OCI-LY7 (cell line): ENCODE results near the gene NR5A2. TPM values are rescaled to one million over a fixed set of nuclear protein-coding genes. Genes with fewer than 3 reads are reported as not detected.

Source experiments
- BruUV-seq: library from RNA; stranded (reverse); fragments of 400-500 nt; replicated peaks from 2 replicates; lab custom pipeline; 2021; lab: Mats Ljungman, UMichigan
- CTCF ChIA-PET: fragments of 300-600 bp; sonication (Branson Sonifier 250); formaldehyde crosslinking; loops from one replicate; lab custom pipeline; 2022; ENCODE audit warnings: antibody characterized with exemption; ENCODE audit not compliant: unreplicated experiment; lab: Charles Lee
- POLR2A ChIA-PET: fragments of 300-600 bp; sonication (Branson Sonifier 250); formaldehyde crosslinking; loops from one replicate; lab custom pipeline; 2022; ENCODE audit warnings: antibody characterized with exemption; lab: Charles Lee
- DNase-seq: peaks from one replicate; pipeline ENCODE4 v3.0.0-alpha.2; 2015; ENCODE audit warnings: low spot score
- H2AFZ ChIP-seq: fragments of 200-600 bp; sonication (generic), shearing (Covaris generic); 2 replicates; pipeline ENCODE4 v1.6.1; 2014; ENCODE audit warnings: mild to moderate bottlenecking, antibody characterized with exemption, low read length, moderate library complexity
- H3K27ac ChIP-seq: fragments of 200-600 bp; sonication (generic); 2 replicates; pipeline ENCODE4 v1.5.1; 2014; ENCODE audit warnings: mixed run types, low read depth, mild to moderate bottlenecking, moderate library complexity, low read length, inconsistent platforms; ENCODE audit not compliant: poor library complexity, severe bottlenecking
- H3K36me3 ChIP-seq: fragments of 200-600 bp; sonication (generic); 2 replicates; pipeline ENCODE4 v1.6.1; 2014; ENCODE audit warnings: mild to moderate bottlenecking, antibody characterized with exemption, low read length, moderate library complexity, mixed read lengths; ENCODE audit not compliant: insufficient read depth
- H3K4me1 ChIP-seq: fragments of 200-600 bp; sonication (generic); 2 replicates; pipeline ENCODE4 v1.5.1; 2014; ENCODE audit warnings: mild to moderate bottlenecking, low read length; ENCODE audit not compliant: insufficient read depth, poor library complexity, severe bottlenecking
- H3K4me2 ChIP-seq: fragments of 200-600 bp; sonication (generic); 2 replicates; pipeline ENCODE4 v1.6.1; 2014; ENCODE audit warnings: mild to moderate bottlenecking, low read length
- H3K4me3 ChIP-seq: fragments of 200-600 bp; sonication (generic); 2 replicates; pipeline ENCODE4 v1.5.1; 2014; ENCODE audit warnings: mild to moderate bottlenecking, low read depth, low read length; ENCODE audit not compliant: poor library complexity, severe bottlenecking
- H3K79me2 ChIP-seq: fragments of 200-600 bp; sonication (generic); 2 replicates; pipeline ENCODE4 v1.6.1; 2016; ENCODE audit warnings: low read depth, mild to moderate bottlenecking, low read length, moderate library complexity, mixed read lengths; ENCODE audit not compliant: insufficient read depth
- H3K9me2 ChIP-seq: fragments of 200-600 bp; sonication (generic); 2 replicates; pipeline ENCODE4 v1.6.1; 2016; ENCODE audit warnings: mild to moderate bottlenecking, low read length, mixed read lengths; ENCODE audit not compliant: insufficient read depth
- H3K9me3 ChIP-seq: fragments of 200-600 bp; sonication (generic); 2 replicates; pipeline ENCODE4 v1.6.1; 2014; ENCODE audit warnings: mild to moderate bottlenecking, mixed run types, low read length, mixed read lengths
- H4K20me1 ChIP-seq: fragments of 200-600 bp; sonication (generic); 2 replicates; pipeline ENCODE4 v1.6.1; 2014; ENCODE audit warnings: mild to moderate bottlenecking, antibody characterized with exemption, low read length, moderate library complexity, mixed read lengths; ENCODE audit not compliant: insufficient read depth
- EZH2phosphoT487 ChIP-seq: fragments of 200-600 bp; sonication (generic); IDR thresholded peaks from 2 replicates; pipeline ENCODE4 v1.6.1; 2018; ENCODE audit warnings: low read depth, borderline replicate concordance, mild to moderate bottlenecking, mixed run types, antibody characterized with exemption, low read length, moderate library complexity, mixed read lengths
- intact Hi-C: fragments of 100-400 bp; cut with micrococcal nuclease; formaldehyde crosslinking; loops from one replicate; pipeline ENCODE4 v1.10.0; 2022; ENCODE audit not compliant: unreplicated experiment
- total RNA-seq, 2 experiments: library from RNA; depleted of rRNA in 1 of 2; stranded (reverse); fragments of >200 nt in 1 of 2; shearing (Covaris generic) in 1 of 2; gene quantifications; 2 replicates each; pipeline ENCODE4 v1.2.3, GENCODE V29; 2014 to 2022
- TF ChIP-seq, protein P1 (sequence below): fragments of 200-600 bp; sonication (generic); conservative IDR thresholded peaks from 2 replicates; pipeline ENCODE4 v1.5.1; 2014; ENCODE audit warnings: mild to moderate bottlenecking, antibody characterized with exemption, low read length, moderate library complexity, mixed read lengths

Gene NR5A2
- total RNA-seq, 2 experiments from 2014 or later: 2.3 to 3.9 TPM

DNA sequence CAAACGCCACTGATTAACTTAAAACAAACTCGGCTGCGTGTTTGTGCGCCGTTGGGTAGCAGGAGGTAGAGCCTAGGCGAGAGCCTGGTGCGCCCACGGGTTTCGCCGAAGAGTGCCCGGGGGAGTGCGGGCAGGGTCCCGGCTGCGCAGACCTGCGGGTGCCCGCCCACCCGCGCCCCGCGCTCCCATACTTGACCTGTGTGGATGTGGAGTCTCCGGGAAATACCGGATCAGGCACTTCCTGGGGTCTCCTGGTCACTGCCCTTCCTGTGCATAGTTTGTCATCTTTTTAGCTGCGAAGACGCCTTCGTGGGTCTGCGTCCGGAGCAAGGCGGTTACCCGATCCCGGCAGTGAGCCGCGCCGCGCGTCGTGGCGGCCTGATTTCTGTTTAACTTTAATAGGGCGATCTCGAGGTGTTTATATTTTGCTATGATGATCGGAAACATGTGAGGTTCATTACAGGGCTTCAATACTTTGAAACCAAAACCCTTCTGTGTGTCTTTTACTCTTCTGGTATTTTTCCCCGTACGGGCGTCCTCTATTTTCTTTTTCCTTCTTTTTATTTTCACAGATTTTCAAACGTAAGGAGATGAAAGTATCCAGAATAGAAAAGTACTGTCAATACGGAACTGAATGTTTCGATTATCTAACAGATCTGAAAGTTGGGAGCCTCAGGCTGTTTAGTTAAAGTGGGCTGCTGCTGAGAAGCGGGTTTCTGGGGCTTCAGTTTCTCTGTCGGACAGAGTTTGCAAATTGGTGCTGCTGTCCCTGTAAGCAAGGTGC, 15.2 kb downstream of the NR5A2 start:
- Histone ChIP-seq H2AFZ (no peak overlapping the region), H3K4me2 (peak overlapping the region; percentile 52), H4K20me1 (no peaks in the 10 kb centered on the region), H3K36me3 (no peaks in the 10 kb centered on the region), H3K4me3 (peak overlapping the region; percentile 17), H3K27ac (no peak overlapping the region), H3K4me1 (peaks cover 6% of the 10 kb centered on the region), H3K79me2 (no peaks in the 10 kb centered on the region), H3K9me2 (no peaks in the 10 kb centered on the region), H3K9me3 (no peaks in the 10 kb centered on the region)
- TF ChIP-seq EZH2phosphoT487: peak; percentile 85; the same call in 1 of the 2 replicates
- TF ChIP-seq, protein P1, sequence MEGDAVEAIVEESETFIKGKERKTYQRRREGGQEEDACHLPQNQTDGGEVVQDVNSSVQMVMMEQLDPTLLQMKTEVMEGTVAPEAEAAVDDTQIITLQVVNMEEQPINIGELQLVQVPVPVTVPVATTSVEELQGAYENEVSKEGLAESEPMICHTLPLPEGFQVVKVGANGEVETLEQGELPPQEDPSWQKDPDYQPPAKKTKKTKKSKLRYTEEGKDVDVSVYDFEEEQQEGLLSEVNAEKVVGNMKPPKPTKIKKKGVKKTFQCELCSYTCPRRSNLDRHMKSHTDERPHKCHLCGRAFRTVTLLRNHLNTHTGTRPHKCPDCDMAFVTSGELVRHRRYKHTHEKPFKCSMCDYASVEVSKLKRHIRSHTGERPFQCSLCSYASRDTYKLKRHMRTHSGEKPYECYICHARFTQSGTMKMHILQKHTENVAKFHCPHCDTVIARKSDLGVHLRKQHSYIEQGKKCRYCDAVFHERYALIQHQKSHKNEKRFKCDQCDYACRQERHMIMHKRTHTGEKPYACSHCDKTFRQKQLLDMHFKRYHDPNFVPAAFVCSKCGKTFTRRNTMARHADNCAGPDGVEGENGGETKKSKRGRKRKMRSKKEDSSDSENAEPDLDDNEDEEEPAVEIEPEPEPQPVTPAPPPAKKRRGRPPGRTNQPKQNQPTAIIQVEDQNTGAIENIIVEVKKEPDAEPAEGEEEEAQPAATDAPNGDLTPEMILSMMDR: no peak
- CTCF ChIA-PET: no interaction called here
- intact Hi-C loops: no loop called here
- POLR2A ChIA-PET: interaction anchor here (0.6 kb wide), 1 partner anchor 84 kb away, joined by 5 read pairs; no protein-coding TSS in a partner anchor
- no TSS peak for BruUV-seq
- DNase-seq: no peak

DNA sequence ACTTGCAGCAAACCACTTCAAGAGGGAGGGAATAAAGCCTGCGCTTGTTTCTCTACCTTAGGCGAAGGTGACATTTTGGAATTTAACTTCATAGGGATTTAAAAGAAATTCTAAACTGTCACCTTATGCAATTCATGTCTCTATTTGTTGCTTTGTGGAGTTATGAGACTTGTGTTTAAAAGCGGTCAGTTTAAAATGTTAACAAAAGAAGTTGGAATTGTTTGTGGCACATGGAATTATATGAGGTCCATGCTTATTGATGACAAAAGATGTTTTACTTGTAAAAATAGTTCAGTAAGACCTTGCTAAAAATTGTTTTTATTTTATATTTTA, 15.8 kb downstream of the NR5A2 start:
- Histone ChIP-seq H4K20me1 (no peaks in the 10 kb centered on the region), H3K27ac (no peak overlapping the region), H3K9me2 (no peaks in the 10 kb centered on the region), H3K9me3 (no peaks in the 10 kb centered on the region), H3K4me1 (peaks cover 6% of the 10 kb centered on the region), H2AFZ (no peak overlapping the region), H3K4me3 (no peak overlapping the region), H3K36me3 (no peaks in the 10 kb centered on the region), H3K79me2 (no peaks in the 10 kb centered on the region), H3K4me2 (peak overlapping the region; percentile 52)
- BruUV-seq: no TSS peak
- intact Hi-C loops: no loop called here
- no peak; the same call in 1 of the 2 replicates for TF ChIP-seq EZH2phosphoT487
- TF ChIP-seq, protein P1: no peak
- DNase-seq: no peak
- ChIA-PET CTCF (no interaction called here), POLR2A (interaction anchor here (0.6 to 1.1 kb wide), 3 partner anchors 10 to 60 kb away, joined by 3 to 4 read pairs (median 4); no protein-coding TSS in a partner anchor)

DNA sequence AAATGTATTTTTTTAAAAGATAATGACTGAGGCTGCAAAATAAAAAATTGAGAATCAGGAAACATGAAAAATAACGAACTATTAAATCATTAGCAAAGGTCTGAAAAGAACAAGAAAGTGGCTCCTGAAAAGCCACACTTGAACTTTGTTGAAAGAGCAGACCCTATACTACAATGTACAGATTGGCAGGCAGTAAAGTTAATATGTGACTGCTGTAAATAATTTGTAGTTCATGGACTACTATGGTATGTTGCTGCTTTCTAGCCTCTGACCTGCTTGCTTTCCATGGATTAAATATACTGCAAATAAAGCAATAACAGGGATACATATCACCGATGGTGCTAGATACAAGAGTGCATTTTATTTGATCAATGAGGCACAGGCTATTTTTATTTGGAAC, 18.6 kb downstream of the NR5A2 start:
- Histone ChIP-seq H4K20me1 (no peaks in the 10 kb centered on the region), H3K9me3 (no peaks in the 10 kb centered on the region), H2AFZ (no peak overlapping the region), H3K36me3 (no peaks in the 10 kb centered on the region), H3K4me3 (no peak overlapping the region), H3K9me2 (no peaks in the 10 kb centered on the region), H3K4me1 (no peaks in the 10 kb centered on the region), H3K4me2 (no peak overlapping the region), H3K79me2 (no peaks in the 10 kb centered on the region), H3K27ac (no peak overlapping the region)
- intact Hi-C loops: no loop called here
- DNase-seq: no peak
- no TSS peak for BruUV-seq
- TF ChIP-seq, protein P1: no peak
- TF ChIP-seq EZH2phosphoT487: no peak
- ChIA-PET POLR2A (interaction anchor here (1.0 kb wide), 1 partner anchor 13 kb away, joined by 3 read pairs; no protein-coding TSS in a partner anchor), CTCF (no interaction called here)
